H1 (cell line): ENCODE measurements around the gene ZBTB48. TPM values are rescaled to one million over a fixed set of nuclear protein-coding genes. Genes with fewer than 3 reads are reported as not detected.

Experiments used
- CTCF ChIA-PET: fragments of 300-600 bp; sonication (Branson Sonifier 250); formaldehyde crosslinking; loops from one replicate; lab custom pipeline; 2021; ENCODE audit not compliant: partially characterized antibody; lab: Charles Lee
- POLR2A ChIA-PET: fragments of 300-600 bp; sonication (Branson Sonifier 250); formaldehyde crosslinking; loops from one replicate; lab custom pipeline; 2021; ENCODE audit warnings: inconsistent platforms; ENCODE audit not compliant: partially characterized antibody; lab: Charles Lee
- DNase-seq, 2 experiments: peaks; one replicate each; pipeline versions ENCODE4 v3.0.0 to v3.0.0-alpha.2; 2010 to 2022; ENCODE audit warnings: low spot score in 2 of 2, low read depth in 1 of 2, mixed read lengths in 1 of 2
- FAIRE-seq: peaks from 2 replicates; lab custom pipeline; 2011; peaks lifted over from hg19 to GRCh38; lab: Jason Lieb, UNC
- H2AFZ ChIP-seq: 2 replicates; pipeline ENCODE4 v1.8.1; 2012; ENCODE audit warnings: low read length, inconsistent platforms
- H2AK5ac ChIP-seq: 2 replicates; pipeline ENCODE4 v1.6.1; 2013; ENCODE audit warnings: low read depth, low read length
- H2BK120ac ChIP-seq: replicated peaks from 2 replicates; pipeline ENCODE3; 2013; ENCODE audit warnings: low read depth, low read length, inconsistent platforms
- H2BK12ac ChIP-seq: 2 replicates; pipeline ENCODE4 v1.6.1; 2013; ENCODE audit warnings: low read depth, low read length
- H2BK15ac ChIP-seq: 2 replicates; pipeline ENCODE4 v1.6.1; 2013; ENCODE audit warnings: low read length
- H2BK20ac ChIP-seq: 2 replicates; pipeline ENCODE4 v1.6.1; 2013; ENCODE audit warnings: low read length
- H2BK5ac ChIP-seq: 2 replicates; pipeline ENCODE4 v1.6.1; 2013; ENCODE audit warnings: low read depth, low read length
- H3K14ac ChIP-seq: 2 replicates; pipeline ENCODE4 v1.6.1; 2013; ENCODE audit warnings: inconsistent platforms; ENCODE audit not compliant: insufficient read length
- H3K18ac ChIP-seq: 2 replicates; pipeline ENCODE4 v1.6.1; 2013; ENCODE audit warnings: low read length; ENCODE audit errors: extremely low read depth
- H3K23ac ChIP-seq: 2 replicates; pipeline ENCODE4 v1.6.1; 2013; ENCODE audit warnings: inconsistent platforms; ENCODE audit not compliant: insufficient read length
- H3K23me2 ChIP-seq: 2 replicates; pipeline ENCODE4 v1.6.1; 2013; ENCODE audit warnings: low read depth, low read length
- H3K27ac ChIP-seq: 2 replicates; pipeline ENCODE4 v1.6.1; 2011; ENCODE audit warnings: low read depth, low read length, inconsistent platforms
- H3K27me3 ChIP-seq, 4 experiments: replicated peaks in 1 of 4; 1 replicate in 1 of 4; 2 replicates in 3 of 4; pipeline versions ENCODE4 v1.6.1 to v1.8.1; 2011 to 2013; ENCODE audit warnings: low read length in 3 of 4, mild to moderate bottlenecking in 3 of 4, inconsistent platforms in 2 of 4, mixed read lengths in 2 of 4, moderate library complexity in 1 of 4; ENCODE audit not compliant: control insufficient read depth in 3 of 4, insufficient read depth in 3 of 4; ENCODE audit errors: extremely low read depth in 1 of 4
- H3K36me3 ChIP-seq, 4 experiments: 2 replicates each; pipeline versions ENCODE4 v1.6.1 to v1.8.1; 2011 to 2013; ENCODE audit warnings: mild to moderate bottlenecking in 4 of 4, low read length in 3 of 4, moderate library complexity in 2 of 4, control low read depth in 1 of 4, inconsistent platforms in 1 of 4; ENCODE audit not compliant: insufficient read depth in 4 of 4, control insufficient read depth in 2 of 4
- H3K4ac ChIP-seq: replicated peaks from 2 replicates; pipeline ENCODE3; 2013; ENCODE audit warnings: low read length, low read depth, mixed read lengths, inconsistent platforms; ENCODE audit not compliant: insufficient read length
- H3K4me1 ChIP-seq, 4 experiments: replicated peaks in 1 of 4; 1 replicate in 1 of 4; 2 replicates in 3 of 4; pipeline versions ENCODE4 v1.6.1 to v1.8.1; 2011 to 2013; ENCODE audit warnings: low read length in 3 of 4, inconsistent platforms in 2 of 4, mixed read lengths in 1 of 4; ENCODE audit not compliant: insufficient read depth in 4 of 4, control insufficient read depth in 3 of 4
- H3K4me2 ChIP-seq, 2 experiments: 2 replicates each; pipeline versions ENCODE4 v1.6.1 to v1.8.1; 2011 to 2013; ENCODE audit warnings: low read depth in 2 of 2, low read length in 2 of 2, control low read depth in 1 of 2, inconsistent platforms in 1 of 2, mild to moderate bottlenecking in 1 of 2; ENCODE audit not compliant: insufficient read depth in 1 of 2
- H3K4me3 ChIP-seq, 4 experiments: fragments of 200-600, 300-600 bp in 1 of 4; sonication (generic), shearing (Covaris generic), sonication (Bioruptor Twin) in 1 of 4; 2 replicates each; pipeline versions ENCODE4 v1.5.1 to v1.8.1; 2011 to 2016; ENCODE audit warnings: low read length in 4 of 4, low read depth in 3 of 4, control low read depth in 2 of 4, inconsistent platforms in 2 of 4, mild to moderate bottlenecking in 2 of 4, mixed read lengths in 1 of 4, moderate library complexity in 1 of 4; ENCODE audit not compliant: insufficient read depth in 2 of 4; ENCODE audit errors: extremely low read depth in 1 of 4
- H3K56ac ChIP-seq: replicated peaks from 2 replicates; pipeline ENCODE3; 2013; ENCODE audit warnings: low read depth, mild to moderate bottlenecking, mixed read lengths, low read length, inconsistent platforms; ENCODE audit not compliant: insufficient read length
- H3K79me1 ChIP-seq: 2 replicates; pipeline ENCODE4 v1.6.1; 2013; ENCODE audit warnings: low read depth, low read length, control low read depth
- H3K79me2 ChIP-seq, 2 experiments: 2 replicates each; pipeline versions ENCODE4 v1.6.1 to v1.8.1; 2012 to 2013; ENCODE audit warnings: low read length in 2 of 2, mild to moderate bottlenecking in 2 of 2, inconsistent platforms in 1 of 2; ENCODE audit not compliant: insufficient read depth in 2 of 2, control insufficient read depth in 1 of 2
- H3K9ac ChIP-seq, 4 experiments: replicated peaks in 1 of 4; 1 replicate in 1 of 4; 2 replicates in 3 of 4; pipeline versions ENCODE4 v1.6.1 to v1.8.1; 2011 to 2013; ENCODE audit warnings: low read depth in 3 of 4, low read length in 3 of 4, control low read depth in 2 of 4, mild to moderate bottlenecking in 2 of 4, moderate library complexity in 2 of 4, inconsistent platforms in 1 of 4; ENCODE audit errors: extremely low read depth in 1 of 4
- H3K9me3 ChIP-seq, 2 experiments: 2 replicates each; pipeline versions ENCODE4 v1.6.1 to v1.8.1; 2012 to 2013; ENCODE audit warnings: mild to moderate bottlenecking in 2 of 2, moderate library complexity in 2 of 2, control low read depth in 1 of 2, inconsistent platforms in 1 of 2, low read depth in 1 of 2, low read length in 1 of 2, mixed read lengths in 1 of 2; ENCODE audit not compliant: insufficient read depth in 2 of 2
- H4K20me1 ChIP-seq, 2 experiments: replicated peaks in 1 of 2; 2 replicates each; pipeline versions ENCODE3 to v1.8.1; 2011 to 2013; ENCODE audit warnings: inconsistent platforms in 2 of 2, low read length in 2 of 2, mild to moderate bottlenecking in 1 of 2; ENCODE audit not compliant: insufficient read depth in 2 of 2, control insufficient read depth in 1 of 2
- H4K5ac ChIP-seq: 2 replicates; pipeline ENCODE4 v1.6.1; 2013; ENCODE audit warnings: low read length, low read depth, mixed read lengths, inconsistent platforms; ENCODE audit not compliant: insufficient read length
- H4K8ac ChIP-seq: 2 replicates; pipeline ENCODE4 v1.8.0; 2013; ENCODE audit warnings: mild to moderate bottlenecking, moderate library complexity, low read length, inconsistent platforms; ENCODE audit not compliant: insufficient read depth; ENCODE audit errors: extremely low read depth
- H4K91ac ChIP-seq: replicated peaks from 2 replicates; pipeline ENCODE3; 2013; ENCODE audit warnings: low read length, mixed read lengths, inconsistent platforms; ENCODE audit not compliant: insufficient read length
- KDM1A ChIP-seq: fragments of 200-600, 300-600 bp; sonication (generic); IDR thresholded peaks from 2 replicates; pipeline ENCODE4 v1.7.1; 2016; ENCODE audit warnings: mild to moderate bottlenecking, low read length, borderline replicate concordance
- RNF2 ChIP-seq: fragments of 200-900, 300-1000 bp; sonication (generic); IDR thresholded peaks from 2 replicates; pipeline ENCODE4 v1.7.1; 2016; ENCODE audit warnings: borderline replicate concordance, low read depth, mild to moderate bottlenecking, antibody characterized with exemption, low read length; ENCODE audit not compliant: poor library complexity, severe bottlenecking; ENCODE audit errors: missing control alignments
- TCF12 ChIP-seq: IDR thresholded peaks from 2 replicates; pipeline ENCODE4 v1.6.1; 2011; ENCODE audit warnings: low read depth, mild to moderate bottlenecking, low read length
- WGBS, 2 experiments: shearing (Covaris generic) in 1 of 2; methylation state at CpG; one replicate each; pipeline versions ENCODE4 v1.1.6 to v1.1.7; 2013 to 2015; ENCODE audit warnings: low lambda C conversion rate in 2 of 2, mixed read lengths in 2 of 2, inconsistent platforms in 1 of 2, low coverage in 1 of 2, missing lambda C conversion rate in 1 of 2; ENCODE audit not compliant: insufficient replicate concordance in 2 of 2, insufficient coverage in 1 of 2, insufficient read length in 1 of 2; ENCODE audit errors: extremely low coverage in 1 of 2, missing lambda C conversion rate in 1 of 2; 5-methylcytosine and 5-hydroxymethylcytosine counted together
- polyA plus RNA-seq, 7 experiments: library from polyadenylated mRNA; depleted of rRNA in 3 of 7; stranded (reverse) in 5 of 7; unstranded in 2 of 7; fragments of >200 nt in 5 of 7; fragments of 200-250 nt in 2 of 7; gene quantifications; 1 replicate in 5 of 7; 2 replicates in 1 of 7; 4 replicates in 1 of 7; pipeline versions ENCODE4 v1.2.1 to v1.2.3, GENCODE V29; 2011 to 2013; ENCODE audit warnings: missing spikeins in 2 of 7, mixed read lengths in 2 of 7
- total RNA-seq: library from RNA; stranded (reverse); fragmentation: NEBNext Ultra II Directional; extraction: Animal tissue kit (Norgen Biotek cat#: 25700); gene quantifications from 2 replicates; pipeline ENCODE4 v1.2.1, GENCODE V29; 2021

ZBTB48 gene
- total and polyA plus RNA-seq, 2 of the 8 experiments (the other 6 are each of a cell fraction or from before 2014, with no cell fraction given), result 28.2 to 28.8 TPM

- no peak overlapping the region for H2AFZ ChIP-seq
- H4K91ac ChIP-seq, result no peak overlapping the region
- peaks cover 0 to 2% (median 0%) of the 10 kb centered on the region in 4 experiments; a peak in 3 of 7 replicates for H3K27me3 ChIP-seq
- H3K23ac ChIP-seq, result no peak overlapping the region
- no peak overlapping the region for H3K14ac ChIP-seq
- no peak overlapping the region for H3K4me3 ChIP-seq
- no peaks in the 10 kb centered on the region for H3K79me2 ChIP-seq
- FAIRE-seq (no peak), DNase-seq (no peak)
- H3K36me3 ChIP-seq, result no peaks in the 10 kb centered on the region
- H3K9me3 ChIP-seq, result no peaks in the 10 kb centered on the region
- H3K9ac ChIP-seq, result no peak overlapping the region; a peak in 1 of 7 replicates
- no peaks in the 10 kb centered on the region for H3K79me1 ChIP-seq
- H3K23me2 ChIP-seq, result no peaks in the 10 kb centered on the region; the same call in 1 of the 2 replicates
- 89% methylated on average over 11 of the region's 12 CpGs; no CpG with 5 or more reads in 1 of the 2 experiments for WGBS, 2 experiments
- no peak overlapping the region for H3K27ac ChIP-seq
- H3K4me2 ChIP-seq, result no peak overlapping the region
- H4K8ac ChIP-seq, result no peak overlapping the region
- no peak overlapping the region for H4K5ac ChIP-seq
- H3K18ac ChIP-seq, result no peak overlapping the region
- peaks cover 0 to 4% (median 2%) of the 10 kb centered on the region in 4 experiments; a peak in 3 of 7 replicates for H3K4me1 ChIP-seq
- ChIA-PET CTCF (interaction anchor here (1.5 to 5.1 kb wide), 3 partner anchors 11 to 86 kb away, joined by 3 to 19 read pairs (median 7); partner anchors contain the start of genes NOL9 and TAS1R1), POLR2A (interaction anchor here (1.0 to 2.4 kb wide), 4 partner anchors 14 to 49 kb away, joined by 3 to 8 read pairs (median 4); no protein-coding TSS in a partner anchor)
- no peak overlapping the region for H2AK5ac ChIP-seq
- H2BK12ac ChIP-seq, result no peak overlapping the region
- H3K4ac ChIP-seq, result no peak overlapping the region
- peaks cover 0 to 1% of the 10 kb centered on the region in 2 experiments for H4K20me1 ChIP-seq
- H2BK15ac ChIP-seq, result no peak overlapping the region
- H2BK20ac ChIP-seq, result no peak overlapping the region
- H3K56ac ChIP-seq, result no peak overlapping the region
- no peak overlapping the region for H2BK120ac ChIP-seq
- H2BK5ac ChIP-seq, result no peak overlapping the region
- TF ChIP-seq TCF12 (no peak), KDM1A (no peak), RNF2 (no peak)
Measured at GRCh38 chr1:6572653-6573383, 7.0 kb upstream of the ZBTB48 start.
